GM10248 (cell line): ENCODE results near the gene SMTNL2.

ENCODE experiments used
- CTCF ChIA-PET: fragments of 300-600 bp; sonication (Branson Sonifier 250); formaldehyde crosslinking; extraction: SDS; loops from one replicate; lab custom pipeline; 2021; ENCODE audit warnings: antibody characterized with exemption; lab: Yijun Ruan, JAX
- POLR2A ChIA-PET: fragments of 350-650 bp; sonication (Branson Sonifier 250); formaldehyde crosslinking; extraction: SDS; loops from one replicate; lab custom pipeline; 2020; ENCODE audit warnings: antibody characterized with exemption; lab: Yijun Ruan, JAX
- DNase-seq: peaks from one replicate; pipeline ENCODE4 v3.0.0; 2012; ENCODE audit errors: extremely low spot score
- CTCF ChIP-seq: IDR thresholded peaks from 2 replicates; pipeline ENCODE4 v1.5.1; 2012; ENCODE audit warnings: mild to moderate bottlenecking, low read depth; ENCODE audit errors: extremely low read depth, missing control alignments, control extremely low read depth

The SMTNL2 gene

GRCh38 chr17:4544951-4545216 is 39.4 kb upstream of the SMTNL2 start:
- no peak for TF ChIP-seq CTCF
- ChIA-PET POLR2A (no interaction called here), CTCF (interaction anchor here (0.8 kb wide), 1 partner anchor 21 kb away, joined by 4 read pairs; no protein-coding TSS in a partner anchor)
- no peak for DNase-seq

- POLR2A ChIA-PET = no interaction called here
- no peak for TF ChIP-seq CTCF
- DNase-seq = no peak
- CTCF ChIA-PET = no interaction called here
Measured at GRCh38 chr17:4545217-4545951, 38.9 kb upstream of the SMTNL2 start.

GRCh38 chr17:4547118-4547906 is 37.0 kb upstream of the SMTNL2 start:
- POLR2A ChIA-PET = no interaction called here
- CTCF ChIA-PET = interaction anchor here (0.8 kb wide), 1 partner anchor 18 kb away, joined by 3 read pairs; no protein-coding TSS in a partner anchor
- no peak for TF ChIP-seq CTCF
- no peak for DNase-seq

DNA sequence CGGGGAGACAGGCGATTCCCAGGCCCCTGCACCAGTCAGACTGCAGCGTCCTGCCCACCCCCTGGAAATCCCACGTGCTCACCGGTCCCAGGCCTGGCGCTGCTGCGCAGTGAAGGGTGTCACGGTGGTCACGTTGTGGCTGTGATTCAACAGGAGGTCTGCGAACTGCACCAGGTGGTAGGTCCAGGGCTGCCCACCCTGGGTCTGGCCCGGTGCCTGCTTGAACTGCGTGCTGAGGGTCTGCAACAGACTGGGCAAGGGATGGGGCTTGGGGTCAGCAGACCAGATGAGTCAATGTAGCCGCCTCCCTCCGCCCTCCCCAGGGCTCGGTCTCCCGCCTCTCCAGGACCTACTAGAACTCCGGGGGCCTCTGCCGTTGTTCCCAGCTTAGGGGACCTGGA is 36.3 kb upstream of the SMTNL2 start:
- ChIA-PET POLR2A (no interaction called here), CTCF (interaction anchor here (0.8 kb wide), 1 partner anchor 17 kb away, joined by 3 read pairs; no protein-coding TSS in a partner anchor)
- DNase-seq = no peak
- no peak for TF ChIP-seq CTCF

DNA sequence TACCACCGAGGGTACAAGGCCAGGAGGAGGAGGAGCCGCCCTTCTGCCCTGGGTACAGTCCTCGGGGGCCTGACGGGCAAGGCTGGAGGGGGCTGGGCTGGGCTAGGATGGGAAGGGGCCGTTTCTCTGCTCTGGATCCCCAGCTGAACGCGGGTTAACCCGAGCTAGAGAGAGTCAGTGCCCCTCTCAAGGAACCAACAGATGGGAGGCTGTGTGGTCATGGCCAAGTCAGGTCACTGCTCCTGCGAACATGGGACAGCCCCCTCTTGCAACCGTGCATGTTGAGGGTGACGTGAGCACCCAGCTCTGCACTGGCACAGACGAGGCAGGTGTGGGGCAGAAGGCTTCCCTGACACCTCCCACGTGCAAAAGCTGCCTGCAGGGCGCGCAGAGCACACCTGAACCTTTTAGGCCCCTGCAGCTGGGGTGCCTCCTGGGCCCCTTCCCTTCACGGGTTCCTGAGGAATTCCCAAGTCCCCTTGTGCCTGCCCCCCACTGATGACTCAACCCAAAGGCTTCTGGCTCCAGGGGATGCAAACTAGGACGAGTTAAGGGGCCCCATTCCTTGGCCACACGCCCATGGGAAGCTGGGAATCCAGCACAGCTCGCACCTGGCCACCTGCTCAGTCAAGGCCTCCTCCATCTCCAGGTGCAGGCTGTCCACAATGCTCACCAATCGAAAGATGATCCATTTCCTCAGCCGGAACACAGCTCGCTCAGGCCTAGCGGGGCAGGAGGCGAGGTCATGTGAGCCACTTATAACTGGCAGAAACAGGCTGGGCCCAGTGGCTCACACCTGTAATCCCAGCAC is 35.4 kb upstream of the SMTNL2 start:
- CTCF ChIA-PET = interaction anchor here (1.0 to 4.6 kb wide), 2 partner anchors 13 to 18 kb away, joined by 3 to 29 read pairs; no protein-coding TSS in a partner anchor
- DNase-seq = no peak
- no peak for TF ChIP-seq CTCF
- POLR2A ChIA-PET = no interaction called here
